ENCODE results near the gene TAX1BP3.
A peak's percentile ranks its signal among the peaks of the same experiment; 100 is the strongest.

The TAX1BP3 gene

DNA sequence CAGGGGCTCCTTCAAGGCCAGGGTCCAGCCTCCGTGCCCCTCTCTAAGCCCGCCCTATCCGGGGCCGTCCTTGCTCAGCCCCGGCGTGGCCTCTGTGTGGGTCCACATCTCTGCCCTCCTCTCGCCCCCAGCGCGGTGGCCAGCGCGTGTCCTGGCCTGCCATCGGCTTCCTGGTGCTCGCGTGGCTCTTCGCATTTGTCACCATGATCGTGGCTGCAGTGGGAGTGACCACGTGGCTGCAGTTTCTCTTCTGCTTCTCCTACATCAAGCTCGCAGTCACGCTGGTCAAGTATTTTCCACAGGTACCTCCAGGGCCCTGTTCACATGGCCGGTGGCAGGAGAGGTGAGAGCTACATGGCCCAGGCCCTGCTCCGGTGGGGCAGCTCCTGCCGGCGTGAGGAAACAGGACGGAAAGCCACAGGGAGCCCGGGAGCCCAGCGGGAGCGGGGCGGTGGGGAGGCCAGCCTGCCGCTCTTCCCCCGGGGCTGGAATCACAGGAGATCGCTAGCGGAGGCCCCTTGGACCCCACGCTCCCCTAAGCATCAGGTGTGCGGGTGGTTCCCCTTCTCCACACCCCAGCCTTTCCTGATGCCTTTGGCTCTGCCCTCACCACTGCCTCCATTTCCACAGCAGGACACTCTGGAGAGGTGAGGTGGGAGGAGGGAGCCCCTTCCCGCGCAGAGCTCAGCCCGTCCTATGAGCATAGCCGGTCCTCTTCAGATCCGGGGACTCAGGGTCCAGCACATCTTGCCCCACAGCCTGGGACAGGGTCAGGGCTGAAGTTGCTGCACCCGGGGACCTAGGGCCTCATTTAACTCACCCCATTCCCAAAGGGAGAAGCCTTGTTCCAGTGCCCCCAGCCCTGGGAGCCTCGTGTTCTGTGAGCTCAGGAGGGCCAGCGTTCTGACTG is 10.2 kb downstream of the TAX1BP3 start:
- DNase-seq = no peak

DNA sequence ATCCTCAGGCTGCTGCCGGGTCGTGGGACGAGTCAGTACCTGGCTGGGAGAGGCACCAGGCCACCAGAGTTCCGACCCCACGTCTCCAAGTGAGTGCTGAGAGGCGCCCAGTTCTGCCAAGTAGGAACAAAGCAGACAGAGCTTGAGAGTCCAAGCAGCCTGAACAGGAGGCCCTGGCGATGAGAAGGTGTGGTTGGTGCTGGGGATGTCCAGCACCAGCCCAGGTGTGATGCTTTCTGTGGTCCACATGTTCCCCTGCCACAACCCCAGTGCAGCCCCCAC is 10.8 kb downstream of the TAX1BP3 start:
- no peak for DNase-seq

- DNase-seq = no peak
These were observed 11.4 kb downstream of the TAX1BP3 start for GRCh38 chr17:3656755-3657587.

- no peak for DNase-seq
These were observed 12.0 kb downstream of the TAX1BP3 start for GRCh38 chr17:3656353-3656752.

DNA sequence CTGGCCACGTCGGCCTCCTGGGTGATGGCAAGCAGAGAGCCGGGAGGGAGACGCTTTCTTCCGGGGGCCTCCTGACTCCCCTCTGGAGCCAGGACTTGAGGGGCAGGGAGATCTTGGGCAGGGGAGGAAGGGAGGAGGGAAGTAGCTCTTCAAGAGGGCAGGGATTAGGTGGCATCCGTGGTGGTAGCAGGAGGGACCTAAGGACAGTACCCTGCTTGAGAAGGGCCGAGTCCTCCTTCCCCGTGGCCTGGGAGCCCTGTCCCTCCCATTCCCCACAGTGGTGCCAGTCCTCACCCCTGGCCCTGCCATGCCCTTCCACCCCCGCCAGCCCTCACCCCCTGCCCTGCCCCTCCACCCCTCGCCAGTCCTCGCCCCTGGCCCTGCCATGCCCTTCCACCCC is 12.6 kb downstream of the TAX1BP3 start:
- no peak for DNase-seq

- DNase-seq = peak; percentile 77
These were observed 20.4 kb downstream of the TAX1BP3 start for GRCh38 chr17:3647769-3648555.

GRCh38 chr17:3647251-3647650 is 21.1 kb downstream of the TAX1BP3 start:
- no peak for DNase-seq

GRCh38 chr17:3645310-3645709 is 23.1 kb downstream of the TAX1BP3 start:
- no peak for DNase-seq

GRCh38 chr17:3643889-3644349 is 24.5 kb downstream of the TAX1BP3 start:
- no peak for DNase-seq

DNA sequence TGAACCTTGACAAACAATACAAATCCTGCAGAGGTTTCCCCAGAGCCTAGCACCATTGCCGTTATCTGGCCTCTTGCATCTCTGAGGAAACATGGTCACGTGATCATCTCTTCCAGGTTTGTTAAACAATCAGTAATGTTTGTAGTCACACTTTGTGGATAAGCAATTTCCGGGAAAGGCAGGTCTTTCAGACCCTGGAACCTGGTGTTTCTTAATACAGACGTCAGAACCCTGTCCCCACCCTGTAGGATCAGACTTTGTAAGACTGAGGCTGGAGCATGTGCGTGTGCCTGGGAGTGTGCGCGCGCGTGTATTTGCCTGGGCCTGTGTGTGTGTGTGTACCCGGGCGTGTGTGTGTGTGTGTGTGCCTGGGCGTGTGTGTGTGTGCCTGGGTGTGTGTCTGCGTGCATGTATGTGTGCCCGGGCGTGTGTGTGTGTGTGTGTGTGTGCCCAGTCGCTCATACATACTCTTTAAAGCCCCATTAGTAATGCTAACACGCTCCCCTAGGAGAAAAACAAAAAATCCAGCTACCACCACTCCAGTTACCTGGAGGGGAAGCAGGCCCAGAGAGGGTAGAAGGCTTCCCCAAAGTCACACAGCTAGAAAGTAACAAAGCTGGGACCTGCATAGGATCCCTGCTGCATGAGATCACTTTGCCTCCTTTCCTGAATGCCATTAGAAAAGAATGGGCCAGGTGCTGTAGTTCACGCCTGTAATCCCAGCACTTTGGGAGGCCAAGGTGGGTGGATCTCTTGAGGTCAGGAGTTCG is 26.5 kb downstream of the TAX1BP3 start:
- DNase-seq = no peak

DNA sequence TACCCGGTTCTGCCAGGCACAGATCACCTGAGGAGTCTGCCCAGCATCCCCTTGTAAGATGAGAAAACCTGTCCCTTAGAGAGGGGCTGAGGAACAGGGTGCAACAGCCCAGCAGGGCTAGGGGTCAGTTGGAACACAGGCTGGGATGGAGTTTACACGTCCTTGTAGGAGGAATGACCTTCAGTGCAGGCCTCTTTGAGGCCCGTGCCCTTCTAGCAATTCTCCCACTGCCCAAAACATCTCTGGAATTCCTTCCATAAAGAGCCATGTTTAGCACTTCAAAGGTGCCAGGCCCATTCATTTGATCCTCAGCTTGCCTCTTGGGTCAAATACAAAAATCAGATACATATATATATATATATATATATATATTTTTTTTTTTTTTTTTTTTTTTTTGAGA is 27.4 kb downstream of the TAX1BP3 start:
- DNase-seq = no peak

DNA sequence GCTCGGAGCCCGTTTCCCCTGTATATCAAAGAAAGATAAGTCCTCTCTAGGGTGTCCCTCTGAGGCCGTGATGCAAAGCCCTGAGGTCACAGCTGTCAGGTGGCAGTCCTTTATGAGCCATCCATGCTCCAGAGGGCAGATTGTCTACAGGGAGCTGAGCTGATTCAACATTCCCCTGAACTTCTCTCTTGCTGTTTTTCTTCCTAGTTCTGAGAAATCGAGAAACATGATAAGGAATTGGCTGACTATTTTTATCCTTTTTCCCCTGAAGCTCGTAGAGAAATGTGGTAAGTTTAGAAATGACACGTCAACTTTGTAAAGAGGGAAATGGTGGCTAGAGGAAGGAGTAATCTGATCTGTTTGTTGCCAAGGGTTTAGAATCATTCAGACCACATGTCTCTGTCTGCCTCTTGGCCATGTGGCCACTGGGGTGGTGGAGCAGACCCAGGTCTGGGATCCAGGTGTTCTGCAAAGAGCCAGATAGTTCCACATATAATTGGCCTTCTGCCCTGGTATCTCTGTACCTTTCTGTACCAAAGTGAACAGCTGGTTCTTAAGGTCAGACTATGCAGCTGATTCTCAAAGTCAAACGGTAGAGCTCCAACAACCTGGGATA is 28.3 kb downstream of the TAX1BP3 start:
- no peak for DNase-seq

GRCh38 chr17:3636908-3637373 is 31.4 kb downstream of the TAX1BP3 start:
- DNase-seq = no peak

- DNase-seq = peak; percentile 98
These were observed 32.0 kb downstream of the TAX1BP3 start, which contains the start of the genes CTNS and SHPK for GRCh38 chr17:3636154-3636907. CTNS (plus strand) TSS chr17:3636760; CDS start chr17:3640207, 3,447 bp downstream. SHPK (minus strand) TSS chr17:3636250; CDS start chr17:3636219, 31 bp downstream.

DNA sequence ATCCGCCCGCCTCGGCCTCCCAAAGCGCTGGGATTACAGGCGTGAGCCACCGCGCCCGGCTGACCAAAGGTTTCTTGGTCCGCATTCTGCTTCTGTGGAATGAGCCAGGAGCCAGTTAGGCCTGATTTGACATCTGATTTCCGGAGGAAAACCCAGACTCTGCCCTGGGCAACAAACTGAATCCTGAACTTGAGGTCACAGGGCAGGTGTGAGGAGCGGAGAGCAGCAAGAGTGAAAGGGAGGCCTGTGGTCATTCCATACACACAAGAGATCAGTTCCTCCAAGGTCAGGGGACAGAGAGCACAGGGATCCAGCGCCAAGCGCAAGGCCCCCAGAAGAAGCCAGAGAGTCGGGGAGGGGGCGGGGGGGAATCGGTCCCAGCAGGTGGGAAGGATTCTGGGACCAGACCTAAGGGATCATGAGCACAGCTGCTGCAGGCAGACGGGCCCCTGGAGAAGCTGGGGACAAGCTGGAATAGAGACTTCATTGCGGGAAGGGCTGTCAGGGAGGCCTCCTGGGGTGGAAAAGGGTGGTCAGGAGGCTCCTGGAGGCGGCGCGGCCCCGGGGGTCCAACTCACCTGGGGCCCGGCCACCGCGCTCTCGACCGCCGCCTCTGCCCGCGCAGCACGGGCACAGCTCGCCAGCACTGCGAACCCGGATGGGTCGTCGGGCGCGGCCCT is 32.8 kb downstream of the TAX1BP3 start:
- DNase-seq = peak; percentile 46

DNA sequence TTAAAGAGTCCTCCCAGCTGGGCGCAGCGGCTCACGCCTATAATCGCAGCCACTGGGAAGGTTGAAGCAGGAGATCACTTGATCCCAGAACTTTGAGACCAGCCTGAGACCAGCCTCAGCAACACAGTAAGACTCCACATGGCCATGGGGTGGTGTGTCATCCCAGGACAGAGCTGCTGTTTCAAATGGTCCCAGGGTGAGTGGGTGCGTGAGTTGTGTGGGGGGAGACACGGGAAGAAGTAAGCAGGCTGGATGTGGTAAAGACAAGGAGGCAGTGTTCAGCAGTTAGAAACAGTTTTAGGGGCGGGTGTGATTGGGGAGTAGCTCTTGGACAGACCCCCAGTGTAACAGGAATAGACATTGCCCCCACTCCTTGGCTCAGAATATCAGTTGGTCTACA is 36.1 kb downstream of the TAX1BP3 start:
- DNase-seq = no peak

DNA sequence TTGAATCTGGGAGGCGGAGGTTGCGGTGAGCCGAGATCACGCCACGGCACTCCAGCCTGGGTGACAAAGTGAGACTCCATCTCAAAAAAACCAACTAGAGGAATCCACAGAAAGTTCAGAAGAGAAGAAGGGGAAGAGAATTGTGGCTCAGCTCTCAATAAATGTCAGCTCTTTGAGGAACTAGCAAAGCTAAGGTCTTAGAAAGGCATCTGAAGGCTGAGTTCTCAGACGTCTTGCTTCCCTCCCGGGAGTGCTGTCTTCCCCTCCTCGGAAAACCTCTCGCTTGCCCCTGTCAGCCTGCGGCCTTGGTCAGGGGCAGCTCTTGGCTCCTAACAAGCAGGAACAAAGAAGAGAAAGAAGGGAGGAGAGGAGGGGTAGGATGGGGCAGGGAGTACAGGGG is 37.6 kb downstream of the TAX1BP3 start:
- no peak for DNase-seq

- no peak for DNase-seq
These were observed 40.6 kb downstream of the TAX1BP3 start for GRCh38 chr17:3627769-3628167.

GRCh38 chr17:3626831-3627768 is 41.3 kb downstream of the TAX1BP3 start:
- no peak for DNase-seq
